GM19463 (cell line): ENCODE results near the gene GIPC2.

Experiments used
- ATAC-seq: cut with Tn5 transposase; IDR thresholded peaks from one replicate; pipeline ENCODE4 v1.9.1; 2021; ENCODE audit warnings: mild to moderate bottlenecking, moderate library complexity; ENCODE audit not compliant: unreplicated experiment

GIPC2 gene

GRCh38 chr1:78142736-78143135 is 97.0 kb downstream of the GIPC2 start:
- ATAC-seq: no peak

DNA sequence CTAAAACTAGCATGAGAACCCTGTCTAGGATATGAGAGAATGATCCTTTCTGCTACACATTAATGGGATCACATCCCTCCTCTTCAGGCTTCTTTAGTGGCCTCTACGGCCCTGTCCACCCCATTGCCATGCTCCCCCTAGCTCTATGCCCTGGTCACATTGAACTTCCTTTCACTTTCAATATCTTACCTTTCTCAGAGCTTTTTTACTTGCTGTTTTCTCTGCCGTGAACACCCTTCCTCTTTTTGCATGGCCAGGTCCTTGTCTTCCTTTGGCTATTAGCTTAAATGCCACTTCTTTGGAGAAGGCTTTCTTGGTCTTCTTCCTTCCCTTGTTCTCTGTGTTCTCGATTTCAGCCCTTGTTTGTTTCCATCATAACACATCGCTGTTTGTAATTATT is 97.4 kb downstream of the GIPC2 start:
- peak; percentile 64 for ATAC-seq

- ATAC-seq: no peak
Observed at GRCh38 chr1:78143673-78144072, 97.9 kb downstream of the GIPC2 start.

DNA sequence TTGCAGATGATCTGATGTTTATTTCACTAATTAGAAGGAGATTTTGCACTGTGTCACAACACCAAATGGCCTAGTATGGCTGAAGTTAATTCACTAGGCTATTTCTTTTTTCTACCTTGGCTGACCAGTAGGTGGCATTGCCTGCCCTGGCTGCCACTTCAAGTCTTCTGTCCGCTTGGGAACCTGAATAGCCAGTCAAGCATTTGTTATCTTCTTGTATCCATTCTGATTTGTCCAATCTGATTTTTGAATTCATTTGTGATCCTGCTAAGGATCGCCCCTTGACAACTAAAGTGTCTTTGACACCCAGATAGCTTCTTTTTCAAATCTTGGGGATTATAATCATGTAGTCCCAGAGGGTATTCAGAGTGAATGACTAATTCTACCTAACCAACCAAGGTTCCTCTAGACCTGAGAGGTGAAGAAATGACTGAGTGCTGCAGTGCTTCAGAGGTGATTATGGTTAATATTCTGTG is 99.4 kb downstream of the GIPC2 start:
- ATAC-seq: peak; percentile 63

- ATAC-seq: no peak
Observed at GRCh38 chr1:78146205-78146771, 100.5 kb downstream of the GIPC2 start.

- no peak for ATAC-seq
Observed at GRCh38 chr1:78147031-78147430, 101.3 kb downstream of the GIPC2 start.

DNA sequence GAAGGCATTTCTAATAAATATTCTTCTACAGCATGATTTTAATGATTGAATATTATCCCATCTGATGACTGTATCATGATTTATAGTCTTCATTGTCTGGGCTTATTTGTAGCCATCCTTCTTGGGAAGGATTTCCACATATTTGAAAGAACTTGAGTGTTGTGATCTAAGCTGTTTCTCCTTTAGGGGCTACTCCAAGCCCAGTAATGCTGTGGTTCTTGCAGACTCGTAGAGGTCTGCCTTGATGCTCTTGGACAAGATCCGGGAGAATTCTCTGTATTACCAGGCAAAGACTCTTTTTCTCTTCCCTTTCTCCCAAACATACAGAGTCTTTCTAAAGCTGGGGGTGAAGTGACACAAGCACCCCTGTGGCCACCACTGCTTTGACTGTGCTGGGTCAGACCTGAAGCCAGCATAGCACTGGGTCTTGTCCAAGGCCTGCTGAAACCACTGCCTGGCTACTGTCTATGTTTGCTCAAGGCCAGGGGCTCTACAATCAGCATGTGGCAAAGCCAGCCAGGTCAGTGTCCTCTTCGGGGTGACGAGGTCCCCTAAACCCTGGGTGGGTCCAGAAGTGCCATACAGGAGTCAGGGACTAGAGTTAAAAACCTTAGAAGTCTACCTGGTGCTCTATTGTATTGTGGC is 107.4 kb downstream of the GIPC2 start:
- no peak for ATAC-seq

- no peak for ATAC-seq
Observed at GRCh38 chr1:78155121-78155520, 109.4 kb downstream of the GIPC2 start.

DNA sequence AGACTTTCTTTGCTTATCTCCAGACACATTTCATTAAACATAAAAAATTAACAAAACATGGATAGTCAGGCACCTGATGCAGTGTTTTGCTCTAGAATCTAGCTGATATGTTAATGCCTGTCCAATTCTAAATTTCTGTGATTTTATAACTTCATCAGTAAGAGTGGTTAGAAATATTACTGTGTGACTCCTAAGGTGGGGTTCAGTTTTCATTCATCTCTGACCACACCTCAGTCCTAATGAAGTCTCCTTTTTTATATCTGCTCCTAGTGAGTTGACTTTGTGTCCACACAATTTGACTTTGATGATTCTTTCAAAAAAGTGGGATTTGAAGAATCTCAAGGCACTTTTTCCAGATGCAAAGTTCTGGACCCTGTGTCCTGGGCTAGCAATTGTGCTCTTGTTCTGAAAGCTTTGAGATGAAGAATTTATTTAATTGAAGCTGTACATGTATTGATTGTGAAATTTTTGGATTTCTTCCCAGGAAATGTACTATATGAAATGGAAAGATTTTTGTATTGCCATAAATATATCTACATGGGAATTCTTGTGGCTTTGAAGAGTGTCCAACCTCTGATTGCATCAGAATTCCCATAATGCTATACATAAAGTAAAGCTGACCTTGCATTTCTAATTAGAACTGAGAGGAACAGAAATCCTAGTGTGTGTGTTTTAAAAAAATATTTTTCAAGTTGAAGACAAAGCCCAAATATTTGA is 111.2 kb downstream of the GIPC2 start:
- no peak for ATAC-seq

- no peak for ATAC-seq
Observed at GRCh38 chr1:78165816-78166215, 120.0 kb downstream of the GIPC2 start.

- no peak for ATAC-seq
Observed at GRCh38 chr1:78168306-78168705, 122.5 kb downstream of the GIPC2 start.

- ATAC-seq: no peak
Observed at GRCh38 chr1:78170859-78171258, 125.1 kb downstream of the GIPC2 start.

DNA sequence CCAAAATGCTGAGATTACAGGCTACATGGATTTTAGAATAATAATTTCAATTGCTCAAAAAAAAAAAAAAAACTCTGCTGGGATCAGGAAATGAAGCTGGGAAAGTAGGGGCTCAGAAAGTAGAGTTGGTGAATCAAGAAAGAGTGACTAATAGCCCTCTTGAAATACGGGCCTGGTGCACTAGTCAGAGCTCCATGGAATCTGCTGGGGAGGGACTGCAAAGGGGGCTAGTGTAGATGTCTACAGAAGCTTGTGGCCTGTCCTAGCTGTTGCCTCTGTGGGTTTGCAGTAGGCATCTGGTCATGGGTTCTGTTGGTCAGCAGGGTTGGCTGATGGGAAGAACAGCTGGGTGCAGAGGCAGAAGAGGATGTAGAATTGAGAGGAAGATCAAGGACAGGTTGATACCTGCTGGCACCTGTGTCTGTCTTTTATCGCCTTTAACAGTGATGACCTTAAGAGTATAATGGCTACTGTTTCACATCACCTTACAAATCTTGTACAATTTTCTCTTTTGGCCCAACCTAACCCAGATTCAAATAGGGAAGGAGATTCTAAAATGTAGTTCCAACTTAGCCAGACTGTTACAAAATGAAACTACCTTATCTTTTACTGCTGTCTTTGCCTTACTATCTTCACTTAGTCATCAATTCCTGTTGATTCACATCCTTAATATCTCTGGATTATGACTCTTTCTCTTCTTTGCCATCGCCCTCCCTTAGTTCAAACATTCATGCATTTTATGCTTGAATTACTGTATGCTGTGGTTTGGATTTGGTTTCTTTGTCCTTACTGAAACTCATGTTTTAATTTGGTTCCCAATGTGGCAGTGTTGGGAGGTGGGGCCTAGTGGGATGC is 126.2 kb downstream of the GIPC2 start:
- ATAC-seq: no peak

GRCh38 chr1:78176448-78176847 is 130.7 kb downstream of the GIPC2 start:
- no peak for ATAC-seq

DNA sequence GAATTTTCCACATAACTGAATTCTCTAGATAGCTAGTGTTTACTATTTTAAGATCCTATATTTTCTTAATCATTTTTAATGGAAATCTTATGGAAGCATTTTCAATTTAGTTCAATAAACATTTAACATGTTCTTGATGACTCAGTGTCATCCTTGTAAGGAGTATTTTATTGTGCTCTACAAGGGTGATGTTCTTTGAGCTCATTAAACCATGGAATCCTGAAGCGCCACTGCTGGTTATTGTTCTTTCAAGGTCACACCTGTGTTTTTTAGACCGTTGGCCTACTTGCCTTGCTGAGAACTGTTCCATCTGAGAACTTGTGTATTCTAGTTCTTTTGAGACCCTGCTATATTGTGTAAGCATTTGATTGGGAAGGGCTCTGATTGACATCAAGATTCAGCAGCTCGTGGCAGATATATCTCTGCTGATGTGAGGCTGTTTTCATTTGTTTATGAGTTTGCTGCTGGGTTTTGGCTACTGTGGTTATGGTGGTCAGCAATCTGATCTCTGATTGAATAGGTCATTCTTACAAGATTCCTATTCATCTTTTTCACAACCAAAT is 132.0 kb downstream of the GIPC2 start:
- no peak for ATAC-seq

DNA sequence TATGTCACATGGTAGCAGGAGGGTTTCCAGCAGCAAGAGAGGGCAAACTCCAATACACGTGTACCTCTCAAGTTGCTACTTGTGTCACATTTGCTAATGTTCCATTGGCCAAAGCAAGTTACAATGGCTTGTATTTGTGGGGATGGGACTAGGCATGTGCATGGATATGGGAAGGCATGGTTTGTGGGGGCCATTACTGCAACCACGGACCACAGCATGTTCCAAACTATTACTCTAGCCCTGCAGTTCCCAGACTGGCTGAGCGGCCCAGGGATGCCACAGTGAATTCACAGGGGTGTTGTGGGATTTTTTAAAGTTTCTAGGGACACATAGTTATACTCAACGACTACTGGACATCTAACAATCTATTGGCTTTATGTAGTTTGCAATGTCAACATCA is 133.1 kb downstream of the GIPC2 start:
- ATAC-seq: no peak

- ATAC-seq: peak; percentile 87
Observed at GRCh38 chr1:78184460-78185072, 138.8 kb downstream of the GIPC2 start.
